ENCODE results near the gene AP3D1.
"Not testable (repeated sequence)": the region's sequence is repeated elsewhere in the genome, so short reads cannot be mapped to it uniquely, and the experiment has no call there.

AP3D1 gene

GRCh38 chr19:2108251-2109016, 42.9 kb downstream of the AP3D1 start:
- DNase-seq = no peak

GRCh38 chr19:2103045-2103707, 48.2 kb downstream of the AP3D1 start:
- no peak for DNase-seq

DNA sequence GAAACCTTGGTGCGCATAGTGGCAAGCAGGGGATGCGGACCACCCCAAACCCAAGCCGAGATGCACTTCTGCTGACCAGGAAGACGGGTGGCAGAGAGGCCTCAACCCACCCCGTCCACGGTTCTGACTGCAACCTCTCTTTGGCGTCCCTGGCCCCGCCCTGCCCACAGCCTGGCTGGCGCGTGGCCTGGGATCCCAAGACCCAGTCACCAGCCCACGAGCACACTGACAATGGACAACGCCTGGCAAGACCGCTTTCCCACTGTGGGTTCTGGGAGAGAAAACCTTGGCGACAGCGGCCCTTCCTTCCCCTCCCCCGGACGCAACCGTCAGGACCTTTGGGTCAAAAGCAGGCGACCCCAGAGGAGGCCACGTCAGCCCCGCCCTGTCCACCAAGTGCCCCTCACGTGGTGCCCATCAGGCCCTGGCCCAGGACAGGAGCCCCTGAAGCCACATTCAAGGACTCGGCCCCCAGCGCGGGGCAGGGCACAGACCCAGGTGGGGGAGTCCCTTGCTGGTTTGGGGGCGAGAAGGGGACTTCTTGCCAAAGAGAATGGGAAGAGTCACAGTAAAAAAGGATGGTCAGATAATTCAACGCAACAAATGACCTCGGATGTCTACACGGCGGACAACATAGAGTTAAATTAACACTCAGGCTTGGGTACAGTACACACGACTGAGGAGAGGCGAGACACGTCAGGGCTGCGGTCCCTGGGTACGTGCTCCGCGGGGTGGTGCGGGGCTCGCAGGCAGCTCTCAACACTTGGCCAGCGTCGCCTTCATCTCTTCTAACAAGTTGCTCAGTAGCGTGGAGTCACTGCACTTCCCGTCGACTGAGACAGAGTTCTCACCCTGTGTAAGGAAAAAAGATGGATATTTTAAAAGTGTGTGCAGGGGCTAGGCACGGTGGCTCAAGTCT, 49.7 kb downstream of the AP3D1 start:
- DNase-seq = no peak

DNA sequence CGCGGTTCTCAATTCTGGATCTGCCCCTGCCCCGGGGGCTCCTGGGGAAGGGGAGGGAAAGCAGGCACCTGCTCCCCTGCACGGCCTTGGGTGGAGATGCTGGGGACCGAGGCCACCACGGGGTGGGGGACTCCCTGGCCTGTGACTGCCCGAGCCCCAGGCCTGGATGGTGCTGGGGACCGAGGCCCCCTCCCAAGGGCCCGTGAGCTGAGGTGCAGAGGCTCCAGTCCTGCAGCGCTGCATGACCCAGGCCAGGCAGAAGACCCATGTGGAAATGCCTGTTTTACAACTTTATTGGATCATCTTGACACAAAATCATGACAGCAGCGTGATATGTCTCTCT, 50.7 kb downstream of the AP3D1 start:
- DNase-seq = no peak

GRCh38 chr19:2099937-2100718, 51.2 kb downstream of the AP3D1 start:
- DNase-seq = no peak

- DNase-seq = no peak
These were observed 52.3 kb downstream of the AP3D1 start for GRCh38 chr19:2099054-2099501.

GRCh38 chr19:2097886-2098327, 53.5 kb downstream of the AP3D1 start:
- no peak for DNase-seq

DNA sequence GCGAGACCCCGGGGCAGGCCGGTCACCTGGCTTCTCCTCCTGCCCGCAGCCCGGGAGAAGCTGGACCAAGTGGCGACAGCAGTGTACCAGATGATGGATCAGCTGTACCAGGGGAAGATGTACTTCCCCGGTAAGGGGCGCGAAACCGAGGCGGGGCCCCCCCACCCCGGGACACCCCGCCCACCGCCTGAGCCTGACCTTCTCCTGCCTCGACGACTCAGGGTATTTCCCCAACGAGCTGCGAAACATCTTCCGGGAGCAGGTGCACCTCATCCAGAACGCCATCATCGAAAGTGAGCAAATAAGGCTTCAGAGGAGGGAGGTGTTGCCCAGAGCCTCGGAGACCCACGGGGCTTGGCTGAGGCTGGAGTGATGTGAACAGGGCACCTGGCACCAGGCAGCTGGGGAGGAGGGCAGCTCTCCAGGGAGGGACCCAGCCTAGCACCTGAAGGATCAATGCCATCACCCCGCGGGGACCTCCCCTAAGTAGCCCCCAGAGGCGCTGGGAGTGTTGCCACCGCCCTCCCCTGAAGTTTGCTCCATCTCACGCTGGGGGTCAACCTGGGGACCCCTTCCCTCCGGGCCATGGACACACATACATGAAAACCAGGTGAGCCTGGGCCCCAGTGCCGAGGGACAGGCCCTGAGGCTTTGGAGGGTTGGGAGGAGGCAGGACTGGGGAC, 54.0 kb downstream of the AP3D1 start:
- no peak for DNase-seq

- DNase-seq = peak; percentile 91
These were observed 54.7 kb downstream of the AP3D1 start, which contains the start of gene IZUMO4 for GRCh38 chr19:2096480-2097202. Gene IZUMO4, plus strand, starts transcription at chr19:2096915. Its CDS starts 31 bp downstream, at chr19:2096946.

DNA sequence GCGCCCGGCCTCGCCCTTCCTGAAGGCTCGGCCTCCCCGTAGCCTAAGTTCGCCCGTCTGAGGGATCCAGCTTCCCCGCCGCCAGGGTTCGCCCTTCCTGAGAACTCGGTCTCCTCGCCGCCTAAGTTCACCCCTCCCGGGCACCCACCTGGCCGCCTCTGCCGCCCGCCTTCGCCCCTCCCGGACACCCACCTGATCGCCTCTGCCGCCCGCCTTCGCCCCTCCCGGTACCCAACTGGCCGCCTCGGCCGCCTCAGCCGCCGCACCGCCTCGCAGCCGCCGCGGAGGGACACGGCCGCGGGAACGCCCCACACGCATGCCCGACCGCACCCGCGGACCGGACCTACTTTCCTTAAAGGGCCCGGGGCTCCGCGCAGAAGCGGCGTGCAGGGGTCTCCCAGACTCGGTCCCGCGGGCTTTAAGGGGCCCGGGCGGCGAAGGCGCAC, 55.3 kb downstream of the AP3D1 start, which contains the start of gene MOB3A:
Gene MOB3A, minus strand, starts transcription at position 293 of the 446 bp plus-strand sequence. CDS start 17,766 bp downstream, outside the sequence.
- DNase-seq = peak; percentile 73

DNA sequence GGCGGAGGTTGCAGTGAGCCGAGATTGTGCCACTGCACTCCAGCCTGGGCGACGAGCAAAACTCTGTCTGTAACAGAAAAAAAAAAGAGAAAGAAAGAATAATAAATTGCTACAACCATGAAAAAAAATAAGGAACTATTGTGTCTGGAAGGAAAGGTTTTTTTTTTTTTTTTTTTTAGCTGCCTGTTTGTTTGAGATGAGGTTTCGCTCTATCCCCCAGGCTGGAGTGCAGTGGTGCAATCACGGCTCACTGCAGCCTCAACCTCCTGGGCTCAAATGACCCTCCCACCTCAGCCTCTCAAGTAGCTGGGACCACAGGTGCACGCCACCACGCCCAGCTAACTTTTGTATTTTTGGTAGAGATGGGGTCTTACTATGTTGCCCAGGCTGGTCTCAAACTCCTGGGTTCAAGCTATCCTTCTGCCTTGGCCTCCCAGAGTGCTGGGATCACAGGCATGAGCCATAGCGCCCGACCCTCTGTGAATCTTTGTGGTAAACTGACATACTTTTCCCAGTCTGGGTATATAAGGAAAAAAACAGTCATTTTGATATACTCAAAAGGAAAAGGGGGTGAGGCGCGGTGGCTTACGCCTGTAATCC, 59.3 kb downstream of the AP3D1 start:
- not testable (repeated sequence) for DNase-seq

GRCh38 chr19:2089727-2090053, 61.7 kb downstream of the AP3D1 start:
- no peak for DNase-seq

DNA sequence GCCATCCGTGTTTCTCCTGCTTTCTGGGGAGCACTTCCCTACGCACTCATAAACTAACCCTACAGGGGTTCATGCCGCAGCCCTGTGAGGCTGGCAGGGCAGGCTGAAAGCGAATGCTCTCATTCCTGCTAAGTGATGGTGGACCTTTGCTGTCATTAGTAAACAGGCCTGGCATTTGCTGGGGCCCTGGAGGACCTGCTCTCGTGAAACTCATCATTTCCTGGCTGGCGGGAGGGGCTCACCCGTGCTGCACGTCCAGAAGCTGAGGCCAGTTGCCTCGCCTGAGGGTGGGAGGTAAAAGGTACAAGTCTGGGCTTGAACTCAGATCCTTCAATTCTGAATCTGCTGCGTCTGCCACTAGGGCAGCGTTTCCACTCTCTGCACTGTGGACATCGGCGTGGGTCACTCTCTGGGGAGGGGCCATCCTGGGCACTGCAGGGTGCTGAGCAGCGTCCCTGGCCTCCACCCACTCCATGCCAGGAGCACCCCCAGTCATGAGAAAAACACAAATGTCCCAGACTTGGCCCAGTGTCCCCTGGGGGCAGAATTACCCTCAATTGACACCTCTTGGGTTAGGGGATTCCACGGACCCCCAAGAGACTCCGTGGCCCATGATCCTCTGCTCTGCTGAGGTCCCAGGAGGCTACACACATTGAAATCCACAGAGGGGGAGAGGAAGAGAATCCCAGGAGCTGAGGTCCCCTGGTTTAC, 62.2 kb downstream of the AP3D1 start:
- DNase-seq = no peak

DNA sequence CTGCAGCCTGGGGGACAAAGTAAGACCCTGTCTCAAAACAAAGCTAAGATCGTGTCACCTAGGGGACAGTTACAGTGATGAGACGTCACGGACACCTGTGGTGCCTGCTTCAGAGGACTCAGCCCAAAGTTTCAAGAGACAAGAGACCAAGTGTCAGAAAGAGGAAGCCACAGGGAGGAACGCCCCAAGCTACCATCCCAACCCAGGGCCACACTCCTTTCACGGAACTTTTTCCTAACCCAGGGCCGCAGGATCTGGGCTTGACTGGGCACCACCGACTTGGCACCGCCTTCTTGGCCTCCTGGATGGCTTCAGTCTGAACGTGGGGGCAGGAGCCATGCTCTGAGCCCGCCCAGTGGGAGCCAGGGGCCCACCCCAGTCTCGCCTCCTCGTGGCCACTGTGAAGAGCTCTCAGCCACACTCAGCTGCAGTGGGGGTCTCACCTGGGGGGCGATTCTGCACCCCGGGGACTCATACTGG, 63.7 kb downstream of the AP3D1 start:
- no peak for DNase-seq

DNA sequence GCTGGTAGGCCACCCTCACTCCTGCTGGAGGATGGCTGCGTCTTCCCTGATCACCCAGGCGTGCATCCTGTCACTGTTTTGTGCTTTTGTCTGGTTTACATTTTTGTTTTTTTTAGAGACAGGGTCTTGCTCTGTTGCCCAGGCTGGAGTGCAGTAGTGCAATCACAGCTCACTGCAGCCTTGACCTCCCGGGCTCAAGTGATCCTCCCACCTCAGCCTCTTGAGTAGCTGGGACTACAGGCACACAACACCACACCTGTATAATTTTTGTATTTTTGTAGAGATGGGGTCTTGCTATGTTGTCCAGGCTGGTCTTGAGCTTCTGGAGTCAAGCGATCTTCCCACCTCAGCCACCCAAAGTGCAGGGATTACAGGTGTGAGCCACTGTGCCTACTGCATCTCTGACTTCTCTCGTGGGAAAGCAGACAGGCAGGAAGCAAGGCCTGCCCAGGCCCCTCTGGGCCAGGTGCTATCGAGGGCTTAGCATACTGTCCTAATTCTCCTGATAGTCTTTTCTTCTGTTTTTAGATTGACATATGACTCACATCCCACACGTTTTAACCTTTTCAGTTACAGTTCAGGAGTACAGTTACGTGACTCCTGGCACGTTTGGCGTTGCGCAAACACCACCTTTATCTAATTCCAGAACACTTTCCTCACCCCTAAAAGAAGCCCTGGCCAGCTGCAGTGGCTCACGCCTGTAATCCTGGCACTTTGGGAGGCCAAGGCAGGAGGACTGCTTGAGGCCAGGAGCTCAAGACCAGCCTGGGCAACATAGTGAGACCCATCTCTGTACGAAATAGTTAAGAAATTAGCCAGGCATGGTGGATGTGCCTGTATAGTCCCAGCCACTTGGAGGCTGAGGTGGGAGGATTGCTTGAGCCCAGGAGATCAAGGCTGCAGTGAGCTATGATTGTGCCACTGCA, 64.4 kb downstream of the AP3D1 start:
- DNase-seq = not testable (repeated sequence)

DNA sequence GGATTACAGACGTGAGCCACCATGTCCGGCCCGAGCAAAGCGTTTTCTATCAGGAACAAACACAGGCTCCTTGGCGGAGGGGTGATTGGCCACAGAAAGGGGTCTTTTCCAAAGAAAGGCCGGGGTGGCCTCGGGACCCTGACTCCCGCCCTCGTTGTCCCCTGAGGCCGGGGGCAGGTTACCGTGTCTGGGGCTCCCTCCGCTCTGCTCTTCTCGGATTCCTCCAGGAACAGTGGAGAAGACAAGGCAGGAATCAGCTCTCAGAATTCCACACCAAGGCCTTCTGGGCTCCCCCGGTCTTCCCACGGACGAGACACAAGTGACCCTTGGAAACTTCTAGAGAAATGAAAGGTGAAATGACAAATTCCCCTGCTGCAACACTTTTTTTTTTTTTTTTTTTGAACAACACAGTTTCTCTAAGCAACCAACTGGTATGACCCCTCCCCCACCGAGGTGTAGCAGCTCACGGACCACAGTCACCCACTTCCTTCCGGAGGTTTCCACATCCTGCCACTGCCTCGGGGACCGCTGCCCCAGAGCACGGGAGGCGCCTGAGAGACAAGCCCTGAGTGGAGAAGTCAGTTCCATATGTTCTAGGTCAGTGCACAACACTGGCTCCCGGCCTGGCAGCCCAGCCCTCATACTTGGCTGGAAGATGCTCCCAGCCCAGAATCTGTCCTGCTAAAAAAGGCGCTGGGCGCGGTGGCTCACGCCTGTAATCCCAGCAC, 66.2 kb downstream of the AP3D1 start:
- no peak for DNase-seq

- no peak for DNase-seq
These were observed 68.1 kb downstream of the AP3D1 start for GRCh38 chr19:2083174-2083854.

All from amniotic stem cell (primary cell).